ENCODE measurements around the gene MIB2.
"Not testable (repeated sequence)": the region's sequence is repeated elsewhere in the genome, so short reads cannot be mapped to it uniquely, and the experiment has no call there.

DNA sequence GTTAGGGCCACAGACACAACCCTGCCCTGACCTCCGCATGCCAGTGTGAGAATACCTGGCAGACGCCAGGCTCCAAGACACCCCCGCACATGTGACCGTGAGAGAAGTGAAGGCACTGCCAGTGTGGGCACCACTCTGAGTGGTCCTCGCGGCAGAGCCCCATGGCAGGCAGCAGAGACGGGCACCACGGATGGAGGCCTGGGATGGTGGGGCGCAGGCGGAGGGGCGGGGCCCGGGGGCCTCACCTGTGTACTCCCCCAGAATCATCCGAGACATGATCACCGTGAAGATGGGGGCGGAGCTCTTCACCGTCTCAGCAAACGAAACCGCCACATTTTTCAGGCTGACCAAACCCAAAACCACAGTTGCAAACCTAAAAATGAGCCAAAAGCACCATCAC lies 59.9 kb downstream of the MIB2 start:
- TF ChIP-seq POLR2A (IDR thresholded peaks at IDR 0.05) = not testable (repeated sequence)
- TF ChIP-seq, protein P1, sequence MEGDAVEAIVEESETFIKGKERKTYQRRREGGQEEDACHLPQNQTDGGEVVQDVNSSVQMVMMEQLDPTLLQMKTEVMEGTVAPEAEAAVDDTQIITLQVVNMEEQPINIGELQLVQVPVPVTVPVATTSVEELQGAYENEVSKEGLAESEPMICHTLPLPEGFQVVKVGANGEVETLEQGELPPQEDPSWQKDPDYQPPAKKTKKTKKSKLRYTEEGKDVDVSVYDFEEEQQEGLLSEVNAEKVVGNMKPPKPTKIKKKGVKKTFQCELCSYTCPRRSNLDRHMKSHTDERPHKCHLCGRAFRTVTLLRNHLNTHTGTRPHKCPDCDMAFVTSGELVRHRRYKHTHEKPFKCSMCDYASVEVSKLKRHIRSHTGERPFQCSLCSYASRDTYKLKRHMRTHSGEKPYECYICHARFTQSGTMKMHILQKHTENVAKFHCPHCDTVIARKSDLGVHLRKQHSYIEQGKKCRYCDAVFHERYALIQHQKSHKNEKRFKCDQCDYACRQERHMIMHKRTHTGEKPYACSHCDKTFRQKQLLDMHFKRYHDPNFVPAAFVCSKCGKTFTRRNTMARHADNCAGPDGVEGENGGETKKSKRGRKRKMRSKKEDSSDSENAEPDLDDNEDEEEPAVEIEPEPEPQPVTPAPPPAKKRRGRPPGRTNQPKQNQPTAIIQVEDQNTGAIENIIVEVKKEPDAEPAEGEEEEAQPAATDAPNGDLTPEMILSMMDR (IDR thresholded peaks at IDR 0.05) = not testable (repeated sequence)

Data from ovary (tissue), 3 donors.